22Rv1 (cell line): ENCODE measurements around the gene ACACA.
A peak's percentile ranks its signal among the peaks of the same experiment; 100 is the strongest.

Source experiments
- H3K27ac ChIP-seq: fragments of 450-650 bp; 2 replicates; pipeline ENCODE4 v1.5.1; 2017
- CTCF ChIP-seq: fragments of 450-650 bp; IDR thresholded peaks from 2 replicates; pipeline ENCODE4 v1.5.1; 2017; ENCODE audit warnings: mild to moderate bottlenecking
- ZFX ChIP-seq: fragments of 450-650 bp; IDR thresholded peaks from 2 replicates; pipeline ENCODE4 v1.6.1; 2017; ENCODE audit warnings: antibody characterized with exemption, borderline replicate concordance

The ACACA gene

GRCh38 chr17:37107406-37108083 lies 299.1 kb downstream of the ACACA start:
- H3K27ac ChIP-seq: peak overlapping the region; percentile 66
- TF ChIP-seq CTCF (no peak), ZFX (no peak)

- peak overlapping the region; percentile 66 for H3K27ac ChIP-seq
- TF ChIP-seq ZFX (no peak), CTCF (no peak)
These were observed 300.6 kb downstream of the ACACA start for GRCh38 chr17:37106049-37106448.

- TF ChIP-seq CTCF (no peak), ZFX (no peak)
- no peak overlapping the region for H3K27ac ChIP-seq
These were observed 303.4 kb downstream of the ACACA start for GRCh38 chr17:37103231-37103630.

- TF ChIP-seq CTCF: no peak
- H3K27ac ChIP-seq: no peak overlapping the region
These were observed 305.3 kb downstream of the ACACA start for GRCh38 chr17:37101306-37101705.

- TF ChIP-seq CTCF (no peak), ZFX (no peak)
- H3K27ac ChIP-seq: no peak overlapping the region
These were observed 306.4 kb downstream of the ACACA start for GRCh38 chr17:37100231-37100630.

- TF ChIP-seq ZFX (no peak), CTCF (no peak)
- no peak overlapping the region for H3K27ac ChIP-seq
These were observed 307.5 kb downstream of the ACACA start for GRCh38 chr17:37098910-37099664.

GRCh38 chr17:37098152-37098551 lies 308.5 kb downstream of the ACACA start:
- TF ChIP-seq ZFX: no peak
- no peak for TF ChIP-seq CTCF
- H3K27ac ChIP-seq: no peak overlapping the region
